ENCODE results near the gene PYCR2.

The PYCR2 gene

GRCh38 chr1:225946082-225946620 is 22.1 kb upstream of the PYCR2 start:
- no peak overlapping the region for H3K23ac ChIP-seq (ENCODE audit: low read depth, low read length, poor library complexity)
- H2BK15ac ChIP-seq (ENCODE audit: low read length) = no peak overlapping the region
- no peaks in the 10 kb centered on the region for H3K36me3 ChIP-seq (replicated peaks in 1 of 2; ENCODE audit: control insufficient read depth in 2 of 2, insufficient read depth in 2 of 2, low read length in 2 of 2)
- no peaks in the 10 kb centered on the region for H3K9me3 ChIP-seq (replicated peaks in 1 of 2; ENCODE audit: control insufficient read depth in 2 of 2, insufficient read depth in 1 of 2, low read depth in 1 of 2, low read length in 2 of 2)
- no peak for DNase-seq (ENCODE audit: low spot score)
- H2AFZ ChIP-seq (ENCODE audit: low read length) = no peak overlapping the region
- WGBS, 2 donors (ENCODE audit: extremely low coverage in 2 of 2, insufficient read length in 2 of 2, insufficient replicate concordance in 1 of 2) = no CpG with 5 or more reads among the region's 4 CpGs
- H3K4me3 ChIP-seq (ENCODE audit: low read length in 2 of 2) = no peak overlapping the region
- H2BK12ac ChIP-seq (ENCODE audit: low read length) = no peak overlapping the region
- H3K9ac ChIP-seq (ENCODE audit: low read depth, low read length, poor library complexity) = no peak overlapping the region
- no peak overlapping the region for H4K91ac ChIP-seq (ENCODE audit: low read depth, low read length, poor library complexity)
- H3K18ac ChIP-seq (ENCODE audit: low read length) = peak overlapping the region; percentile 88
- no peak overlapping the region for H2BK5ac ChIP-seq (ENCODE audit: low read length)
- no peak overlapping the region for H2BK120ac ChIP-seq (ENCODE audit: low read depth, low read length)
- H3K4me1 ChIP-seq (ENCODE audit: control insufficient read depth in 2 of 2, insufficient read depth in 1 of 2, low read depth in 1 of 2, low read length in 2 of 2) = peaks cover 29 to 46% of the 10 kb centered on the region in 2 donors
- H3K14ac ChIP-seq (ENCODE audit: low read length) = no peak overlapping the region
- H3K27ac ChIP-seq (replicated peaks; ENCODE audit: low read length) = peak overlapping the region; percentile 32
- peaks cover 0 to 17% (median 13%) of the 10 kb centered on the region in 3 experiments for H3K27me3 ChIP-seq (ENCODE audit: control insufficient read depth in 3 of 3, insufficient read depth in 3 of 3, low read depth in 1 of 3, low read length in 3 of 3)
- H2AK5ac ChIP-seq (ENCODE audit: low read depth, low read length) = peak overlapping the region; percentile 64
- no peak overlapping the region for H3K4ac ChIP-seq (ENCODE audit: low read length)
- peak overlapping the region; percentile 20 for H3K4me2 ChIP-seq (ENCODE audit: insufficient read depth, low read length, poor library complexity, severe bottlenecking)
- no peak overlapping the region for H4K8ac ChIP-seq (ENCODE audit: low read depth, low read length)
- H3K79me1 ChIP-seq (ENCODE audit: low read depth, low read length) = no peaks in the 10 kb centered on the region

- Histone ChIP-seq H3K4ac (ENCODE audit: low read length) (no peak overlapping the region), H3K79me1 (ENCODE audit: low read depth, low read length) (no peaks in the 10 kb centered on the region), H3K9ac (ENCODE audit: low read depth, low read length, poor library complexity) (no peak overlapping the region), H2AK5ac (ENCODE audit: low read depth, low read length) (no peak overlapping the region), H2BK5ac (ENCODE audit: low read length) (no peak overlapping the region), H4K91ac (ENCODE audit: low read depth, low read length, poor library complexity) (no peak overlapping the region), H2AFZ (ENCODE audit: low read length) (peak overlapping the region; percentile 56), H2BK15ac (ENCODE audit: low read length) (no peak overlapping the region), H3K27me3 (ENCODE audit: control insufficient read depth in 3 of 3, insufficient read depth in 3 of 3, low read depth in 1 of 3, low read length in 3 of 3) (peaks cover 0 to 17% (median 13%) of the 10 kb centered on the region in 3 experiments), H3K18ac (ENCODE audit: low read length) (no peak overlapping the region), H3K27ac (replicated peaks; ENCODE audit: low read length) (peak overlapping the region; percentile 57), H2BK12ac (ENCODE audit: low read length) (no peak overlapping the region), H3K14ac (ENCODE audit: low read length) (no peak overlapping the region), H4K8ac (ENCODE audit: low read depth, low read length) (no peak overlapping the region), H3K4me2 (ENCODE audit: insufficient read depth, low read length, poor library complexity, severe bottlenecking) (peak overlapping the region; percentile 40), H3K23ac (ENCODE audit: low read depth, low read length, poor library complexity) (no peak overlapping the region), H3K36me3 (replicated peaks in 1 of 2; ENCODE audit: control insufficient read depth in 2 of 2, insufficient read depth in 2 of 2, low read length in 2 of 2) (no peaks in the 10 kb centered on the region), H3K4me1 (ENCODE audit: control insufficient read depth in 2 of 2, insufficient read depth in 1 of 2, low read depth in 1 of 2, low read length in 2 of 2) (peaks cover 31 to 46% of the 10 kb centered on the region in 2 donors), H3K4me3 (ENCODE audit: low read length in 2 of 2) (no peak overlapping the region), H2BK120ac (ENCODE audit: low read depth, low read length) (no peak overlapping the region), H3K9me3 (replicated peaks in 1 of 2; ENCODE audit: control insufficient read depth in 2 of 2, insufficient read depth in 1 of 2, low read depth in 1 of 2, low read length in 2 of 2) (no peaks in the 10 kb centered on the region)
- no CpG with 5 or more reads among the region's 4 CpGs for WGBS, 2 donors (ENCODE audit: extremely low coverage in 2 of 2, insufficient read length in 2 of 2, insufficient replicate concordance in 1 of 2)
- peak; percentile 74 for DNase-seq (ENCODE audit: low spot score)
Observed at GRCh38 chr1:225945564-225945963, 21.5 kb upstream of the PYCR2 start.

GRCh38 chr1:225944951-225945350 is 20.9 kb upstream of the PYCR2 start:
- Histone ChIP-seq H3K4me1 (ENCODE audit: control insufficient read depth in 2 of 2, insufficient read depth in 1 of 2, low read depth in 1 of 2, low read length in 2 of 2) (peaks cover 31 to 48% of the 10 kb centered on the region in 2 donors), H2BK15ac (ENCODE audit: low read length) (peak overlapping the region; percentile 32), H3K79me1 (ENCODE audit: low read depth, low read length) (no peaks in the 10 kb centered on the region), H2BK5ac (ENCODE audit: low read length) (peak overlapping the region; percentile 12), H3K4me2 (ENCODE audit: insufficient read depth, low read length, poor library complexity, severe bottlenecking) (peak overlapping the region; percentile 40), H2BK120ac (ENCODE audit: low read depth, low read length) (peak overlapping the region; percentile 29), H4K91ac (ENCODE audit: low read depth, low read length, poor library complexity) (no peak overlapping the region), H3K27ac (replicated peaks; ENCODE audit: low read length) (peak overlapping the region; percentile 57), H3K9me3 (replicated peaks in 1 of 2; ENCODE audit: control insufficient read depth in 2 of 2, insufficient read depth in 1 of 2, low read depth in 1 of 2, low read length in 2 of 2) (no peaks in the 10 kb centered on the region), H3K23ac (ENCODE audit: low read depth, low read length, poor library complexity) (peak overlapping the region; percentile 13), H3K14ac (ENCODE audit: low read length) (no peak overlapping the region), H4K8ac (ENCODE audit: low read depth, low read length) (no peak overlapping the region), H3K9ac (ENCODE audit: low read depth, low read length, poor library complexity) (peak overlapping the region; percentile 1), H2BK12ac (ENCODE audit: low read length) (peak overlapping the region; percentile 86), H2AK5ac (ENCODE audit: low read depth, low read length) (peak overlapping the region; percentile 64), H3K36me3 (replicated peaks in 1 of 2; ENCODE audit: control insufficient read depth in 2 of 2, insufficient read depth in 2 of 2, low read length in 2 of 2) (no peaks in the 10 kb centered on the region), H2AFZ (ENCODE audit: low read length) (peak overlapping the region; percentile 3), H3K4ac (ENCODE audit: low read length) (peak overlapping the region; percentile 44), H3K27me3 (ENCODE audit: control insufficient read depth in 3 of 3, insufficient read depth in 3 of 3, low read depth in 1 of 3, low read length in 3 of 3) (peaks cover 0 to 22% (median 14%) of the 10 kb centered on the region in 3 experiments), H3K4me3 (ENCODE audit: low read length in 2 of 2) (no peak overlapping the region), H3K18ac (ENCODE audit: low read length) (peak overlapping the region; percentile 81)
- WGBS, 2 donors (ENCODE audit: extremely low coverage in 2 of 2, insufficient read length in 2 of 2, insufficient replicate concordance in 1 of 2) = no CpG with 5 or more reads among the region's 7 CpGs
- no peak for DNase-seq (ENCODE audit: low spot score)

- Histone ChIP-seq H2BK15ac (ENCODE audit: low read length) (peak overlapping the region; percentile 32), H3K23ac (ENCODE audit: low read depth, low read length, poor library complexity) (no peak overlapping the region), H2AK5ac (ENCODE audit: low read depth, low read length) (peak overlapping the region; percentile 64), H3K14ac (ENCODE audit: low read length) (no peak overlapping the region), H3K18ac (ENCODE audit: low read length) (peak overlapping the region; percentile 78), H3K4me1 (ENCODE audit: control insufficient read depth in 2 of 2, insufficient read depth in 1 of 2, low read depth in 1 of 2, low read length in 2 of 2) (peaks cover 31 to 48% of the 10 kb centered on the region in 2 donors), H3K36me3 (replicated peaks in 1 of 2; ENCODE audit: control insufficient read depth in 2 of 2, insufficient read depth in 2 of 2, low read length in 2 of 2) (no peaks in the 10 kb centered on the region), H3K27ac (replicated peaks; ENCODE audit: low read length) (no peak overlapping the region), H2BK12ac (ENCODE audit: low read length) (no peak overlapping the region), H4K8ac (ENCODE audit: low read depth, low read length) (no peak overlapping the region), H3K79me1 (ENCODE audit: low read depth, low read length) (no peaks in the 10 kb centered on the region), H2AFZ (ENCODE audit: low read length) (no peak overlapping the region), H2BK120ac (ENCODE audit: low read depth, low read length) (peak overlapping the region; percentile 29), H3K4me2 (ENCODE audit: insufficient read depth, low read length, poor library complexity, severe bottlenecking) (no peak overlapping the region), H4K91ac (ENCODE audit: low read depth, low read length, poor library complexity) (no peak overlapping the region), H2BK5ac (ENCODE audit: low read length) (no peak overlapping the region), H3K27me3 (ENCODE audit: control insufficient read depth in 3 of 3, insufficient read depth in 3 of 3, low read depth in 1 of 3, low read length in 3 of 3) (peaks cover 0 to 22% (median 14%) of the 10 kb centered on the region in 3 experiments), H3K4me3 (ENCODE audit: low read length in 2 of 2) (no peak overlapping the region), H3K9me3 (replicated peaks in 1 of 2; ENCODE audit: control insufficient read depth in 2 of 2, insufficient read depth in 1 of 2, low read depth in 1 of 2, low read length in 2 of 2) (no peaks in the 10 kb centered on the region), H3K4ac (ENCODE audit: low read length) (no peak overlapping the region), H3K9ac (ENCODE audit: low read depth, low read length, poor library complexity) (no peak overlapping the region)
- DNase-seq (ENCODE audit: low spot score) = no peak
- WGBS, 2 donors (ENCODE audit: extremely low coverage in 2 of 2, insufficient read length in 2 of 2, insufficient replicate concordance in 1 of 2) = no CpG with 5 or more reads among the region's 2 CpGs
Observed at GRCh38 chr1:225944387-225944786, 20.3 kb upstream of the PYCR2 start.
